AG08395 (cell line): ENCODE results near the gene AFAP1L1.
"Not testable (repeated sequence)": the region's sequence is repeated elsewhere in the genome, so short reads cannot be mapped to it uniquely, and the experiment has no call there.

Experiments used
- DNase-seq: peaks from one replicate; pipeline ENCODE4 v3.0.0; 2012; ENCODE audit warnings: mixed read lengths, low spot score

Gene AFAP1L1

GRCh38 chr5:149374801-149375200 is 103.1 kb downstream of the AFAP1L1 start:
- DNase-seq: no peak

GRCh38 chr5:149375434-149375833 is 103.8 kb downstream of the AFAP1L1 start:
- DNase-seq: no peak

GRCh38 chr5:149376104-149376503 is 104.4 kb downstream of the AFAP1L1 start:
- DNase-seq: no peak

- no peak for DNase-seq
Observed at GRCh38 chr5:149376711-149377447, 105.2 kb downstream of the AFAP1L1 start.

- DNase-seq: no peak
Observed at GRCh38 chr5:149378241-149378820, 106.7 kb downstream of the AFAP1L1 start.

- DNase-seq: no peak
Observed at GRCh38 chr5:149379177-149379761, 107.6 kb downstream of the AFAP1L1 start, which contains the start of gene IL17B. TSS of gene IL17B (minus strand) at chr5:149379292. CDS start at chr5:149379225, 67 bp downstream.

- no peak for DNase-seq
Observed at GRCh38 chr5:149379818-149380374, 108.2 kb downstream of the AFAP1L1 start.

- no peak for DNase-seq
Observed at GRCh38 chr5:149380466-149381121, 108.9 kb downstream of the AFAP1L1 start.

- DNase-seq: no peak
Observed at GRCh38 chr5:149381261-149381985, 109.8 kb downstream of the AFAP1L1 start.

- DNase-seq: peak; percentile 88
Observed at GRCh38 chr5:149381986-149382338, 110.3 kb downstream of the AFAP1L1 start.

GRCh38 chr5:149382517-149383220 is 111.0 kb downstream of the AFAP1L1 start:
- DNase-seq: no peak

GRCh38 chr5:149383399-149383798 is 111.7 kb downstream of the AFAP1L1 start:
- DNase-seq: no peak

- no peak for DNase-seq
Observed at GRCh38 chr5:149386166-149386565, 114.5 kb downstream of the AFAP1L1 start.

GRCh38 chr5:149387081-149387631 is 115.5 kb downstream of the AFAP1L1 start:
- DNase-seq: peak; percentile 43

- peak; percentile 33 for DNase-seq
Observed at GRCh38 chr5:149387982-149388381, 116.3 kb downstream of the AFAP1L1 start.

GRCh38 chr5:149388498-149389190 is 117.0 kb downstream of the AFAP1L1 start:
- DNase-seq: no peak

GRCh38 chr5:149389552-149390495 is 118.2 kb downstream of the AFAP1L1 start:
- no peak for DNase-seq

GRCh38 chr5:149391076-149391475 is 119.4 kb downstream of the AFAP1L1 start:
- DNase-seq: not testable (repeated sequence)
